ENCODE results near the gene HNRNPL.

Gene HNRNPL

GRCh38 chr19:38836983-38837626, 12.7 kb downstream of the HNRNPL start:
- H3K27me3 ChIP-seq (ENCODE audit: insufficient read depth, low read length, poor library complexity, severe bottlenecking) = no peaks in the 10 kb centered on the region
- peaks cover 41% of the 10 kb centered on the region for H4K20me1 ChIP-seq (ENCODE audit: insufficient read depth, low read length, poor library complexity, severe bottlenecking)
- no peaks in the 10 kb centered on the region for H3K9me3 ChIP-seq (ENCODE audit: insufficient read depth, low read depth, low read length)
- H3F3A ChIP-seq (ENCODE audit: low read depth) = peaks cover 19% of the 10 kb centered on the region
- no peak overlapping the region for H3K4me3 ChIP-seq (ENCODE audit: low read length, poor library complexity, severe bottlenecking)
- H3K79me2 ChIP-seq (ENCODE audit: insufficient read depth, low read length) = peaks cover 32% of the 10 kb centered on the region
- TF ChIP-seq, protein P1, sequence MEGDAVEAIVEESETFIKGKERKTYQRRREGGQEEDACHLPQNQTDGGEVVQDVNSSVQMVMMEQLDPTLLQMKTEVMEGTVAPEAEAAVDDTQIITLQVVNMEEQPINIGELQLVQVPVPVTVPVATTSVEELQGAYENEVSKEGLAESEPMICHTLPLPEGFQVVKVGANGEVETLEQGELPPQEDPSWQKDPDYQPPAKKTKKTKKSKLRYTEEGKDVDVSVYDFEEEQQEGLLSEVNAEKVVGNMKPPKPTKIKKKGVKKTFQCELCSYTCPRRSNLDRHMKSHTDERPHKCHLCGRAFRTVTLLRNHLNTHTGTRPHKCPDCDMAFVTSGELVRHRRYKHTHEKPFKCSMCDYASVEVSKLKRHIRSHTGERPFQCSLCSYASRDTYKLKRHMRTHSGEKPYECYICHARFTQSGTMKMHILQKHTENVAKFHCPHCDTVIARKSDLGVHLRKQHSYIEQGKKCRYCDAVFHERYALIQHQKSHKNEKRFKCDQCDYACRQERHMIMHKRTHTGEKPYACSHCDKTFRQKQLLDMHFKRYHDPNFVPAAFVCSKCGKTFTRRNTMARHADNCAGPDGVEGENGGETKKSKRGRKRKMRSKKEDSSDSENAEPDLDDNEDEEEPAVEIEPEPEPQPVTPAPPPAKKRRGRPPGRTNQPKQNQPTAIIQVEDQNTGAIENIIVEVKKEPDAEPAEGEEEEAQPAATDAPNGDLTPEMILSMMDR (conservative IDR thresholded peaks at IDR 0.05; ENCODE audit: low read length) = no peak
- no peak for TF ChIP-seq EZH2phosphoT487 (IDR thresholded peaks at IDR 0.05; ENCODE audit: borderline replicate concordance)
- no peak overlapping the region for H3K4me2 ChIP-seq (ENCODE audit: low read depth, low read length, poor library complexity, severe bottlenecking)
- peaks cover 67% of the 10 kb centered on the region for H3K36me3 ChIP-seq (ENCODE audit: insufficient read depth, low read length)
- peaks cover 14% of the 10 kb centered on the region for H3K4me1 ChIP-seq (ENCODE audit: insufficient read depth, low read length, poor library complexity, severe bottlenecking)
- no peak overlapping the region for H2AFZ ChIP-seq (ENCODE audit: low read length)
- H3K9me2 ChIP-seq (replicated peaks; ENCODE audit: low read depth, low read length) = no peaks in the 10 kb centered on the region
- no peak overlapping the region for H3K9ac ChIP-seq (ENCODE audit: low read depth, low read length, poor library complexity, severe bottlenecking)

DNA sequence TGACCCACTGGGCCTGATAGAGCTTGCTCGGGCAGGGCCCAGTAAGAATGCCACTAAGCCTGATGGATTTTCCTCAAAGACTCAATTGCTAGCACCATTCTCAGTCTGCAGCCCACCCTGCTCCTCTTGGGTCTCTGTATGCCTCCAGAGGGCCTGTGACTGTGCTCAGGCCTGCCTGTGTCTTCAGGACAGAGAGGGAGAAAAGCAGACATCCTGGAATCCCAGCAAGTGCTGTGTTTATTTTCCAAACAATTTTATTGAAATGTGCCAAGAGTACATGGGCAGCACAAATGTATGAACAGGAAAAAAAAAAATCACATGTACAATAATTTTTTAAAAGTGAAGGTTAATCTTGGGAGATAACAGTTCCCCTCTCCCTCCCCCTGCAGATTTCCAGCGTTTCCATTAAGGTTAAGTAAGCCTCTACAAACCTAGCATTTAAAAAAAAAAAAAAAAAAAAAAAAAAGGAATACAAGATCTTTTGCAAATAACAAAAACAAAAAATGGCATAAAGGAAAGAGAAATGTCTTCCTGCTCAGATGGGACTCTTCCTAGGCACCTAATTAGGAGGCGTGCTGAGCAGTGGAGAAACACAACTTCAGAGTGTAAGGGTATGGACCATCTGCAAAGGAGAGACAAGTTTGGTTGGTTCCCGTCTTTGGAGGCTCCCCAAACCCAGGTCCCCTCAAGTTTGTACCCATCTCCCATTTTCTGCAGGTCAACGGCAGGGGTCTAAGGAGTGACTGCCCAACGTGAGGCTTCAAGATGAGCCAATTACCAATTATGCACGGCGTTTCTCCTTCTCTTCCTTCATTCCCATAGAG, 13.4 kb downstream of the HNRNPL start:
- H3K79me2 ChIP-seq (ENCODE audit: insufficient read depth, low read length) = peaks cover 27% of the 10 kb centered on the region
- no peaks in the 10 kb centered on the region for H3K9me3 ChIP-seq (ENCODE audit: insufficient read depth, low read depth, low read length)
- no peak overlapping the region for H3K9ac ChIP-seq (ENCODE audit: low read depth, low read length, poor library complexity, severe bottlenecking)
- H4K20me1 ChIP-seq (ENCODE audit: insufficient read depth, low read length, poor library complexity, severe bottlenecking) = peaks cover 34% of the 10 kb centered on the region
- H3F3A ChIP-seq (ENCODE audit: low read depth) = peaks cover 19% of the 10 kb centered on the region
- peaks cover 10% of the 10 kb centered on the region for H3K4me1 ChIP-seq (ENCODE audit: insufficient read depth, low read length, poor library complexity, severe bottlenecking)
- H3K27me3 ChIP-seq (ENCODE audit: insufficient read depth, low read length, poor library complexity, severe bottlenecking) = no peaks in the 10 kb centered on the region
- H3K4me3 ChIP-seq (ENCODE audit: low read length, poor library complexity, severe bottlenecking) = no peak overlapping the region
- H2AFZ ChIP-seq (ENCODE audit: low read length) = no peak overlapping the region
- H3K9me2 ChIP-seq (replicated peaks; ENCODE audit: low read depth, low read length) = no peaks in the 10 kb centered on the region
- no peak for TF ChIP-seq EZH2phosphoT487 (IDR thresholded peaks at IDR 0.05; ENCODE audit: borderline replicate concordance)
- TF ChIP-seq, protein P1 (conservative IDR thresholded peaks at IDR 0.05; ENCODE audit: low read length) = no peak
- H3K36me3 ChIP-seq (ENCODE audit: insufficient read depth, low read length) = peaks cover 60% of the 10 kb centered on the region
- H3K4me2 ChIP-seq (ENCODE audit: low read depth, low read length, poor library complexity, severe bottlenecking) = no peak overlapping the region

- Histone ChIP-seq H3K4me1 (ENCODE audit: insufficient read depth, low read length, poor library complexity, severe bottlenecking) (peaks cover 12% of the 10 kb centered on the region), H2AFZ (ENCODE audit: low read length) (no peak overlapping the region), H3K79me2 (ENCODE audit: insufficient read depth, low read length) (peaks cover 27% of the 10 kb centered on the region), H3K27me3 (ENCODE audit: insufficient read depth, low read length, poor library complexity, severe bottlenecking) (no peaks in the 10 kb centered on the region), H3K36me3 (ENCODE audit: insufficient read depth, low read length) (peaks cover 42% of the 10 kb centered on the region; the same call in 1 of the 2 replicates), H3F3A (ENCODE audit: low read depth) (peaks cover 19% of the 10 kb centered on the region), H3K4me3 (ENCODE audit: low read length, poor library complexity, severe bottlenecking) (no peak overlapping the region), H4K20me1 (ENCODE audit: insufficient read depth, low read length, poor library complexity, severe bottlenecking) (peaks cover 16% of the 10 kb centered on the region), H3K9me2 (replicated peaks; ENCODE audit: low read depth, low read length) (no peaks in the 10 kb centered on the region), H3K9ac (ENCODE audit: low read depth, low read length, poor library complexity, severe bottlenecking) (no peak overlapping the region), H3K9me3 (ENCODE audit: insufficient read depth, low read depth, low read length) (no peaks in the 10 kb centered on the region), H3K4me2 (ENCODE audit: low read depth, low read length, poor library complexity, severe bottlenecking) (no peak overlapping the region)
- TF ChIP-seq, protein P1 (conservative IDR thresholded peaks at IDR 0.05; ENCODE audit: low read length) = no peak
- no peak for TF ChIP-seq EZH2phosphoT487 (IDR thresholded peaks at IDR 0.05; ENCODE audit: borderline replicate concordance)
Observed at GRCh38 chr19:38834590-38834989, 15.2 kb downstream of the HNRNPL start.

Measured in Loucy (cell line).